SK-N-MC (cell line): ENCODE measurements around the gene MAP1LC3B.

ENCODE experiments used
- EZH2 ChIP-seq: fragments of 200-600 bp; sonication (generic); IDR thresholded peaks from one replicate; pipeline ENCODE4 v1.6.1; 2017; ENCODE audit warnings: antibody characterized with exemption
- POLR2AphosphoS5 ChIP-seq: IDR thresholded peaks from 2 replicates; pipeline ENCODE4 v1.6.1; 2012; ENCODE audit warnings: mild to moderate bottlenecking, low read depth, low read length, borderline replicate concordance

DNA sequence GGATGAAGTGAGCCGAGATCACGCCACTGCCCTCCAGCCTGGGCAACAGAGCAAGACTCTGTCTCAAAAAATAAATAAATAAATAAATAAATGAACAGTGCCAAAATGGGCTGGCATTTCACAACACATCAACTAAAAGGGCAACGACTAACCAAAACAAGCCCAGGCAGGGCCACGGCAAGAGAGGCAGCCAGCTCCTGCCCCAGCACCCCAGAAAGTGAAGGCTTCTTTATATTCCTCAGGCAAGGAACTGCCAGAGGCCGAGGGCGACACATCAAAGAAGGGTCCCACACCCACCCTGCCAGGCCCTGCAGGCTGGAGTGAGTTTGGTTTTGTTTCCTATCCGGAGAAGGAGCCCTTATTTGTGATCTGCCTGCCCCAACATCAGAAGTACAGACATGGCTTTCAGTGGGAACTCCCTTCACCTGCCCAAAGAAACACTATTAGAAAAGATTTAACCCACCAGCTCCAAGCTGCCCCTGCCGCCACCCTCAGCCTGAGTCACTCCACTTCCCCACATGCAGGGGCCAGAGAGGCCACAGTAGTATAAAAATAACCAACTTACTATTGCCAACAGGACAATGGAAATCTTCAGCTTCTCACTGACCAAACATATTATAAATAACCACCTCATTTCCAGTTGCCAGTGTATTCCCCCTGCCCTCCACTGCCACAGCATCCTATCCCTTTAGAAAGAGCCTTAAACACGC is 16.6 kb upstream of the MAP1LC3B start:
- TF ChIP-seq POLR2AphosphoS5 (no peak), EZH2 (no peak)
